SK-N-SH treated with all-trans-retinoic acid at 6 μM for 48 hours (cell line): Measurements from ENCODE around the gene CPNE2.

Experiments
- BACH2 ChIP-seq: fragments of 250-450 bp; sonication (Bioruptor Pico); IDR thresholded peaks from 2 replicates; pipeline ENCODE4 v1.9.0; 2021; ENCODE audit warnings: mild to moderate bottlenecking, borderline replicate concordance
- OSR1 ChIP-seq: fragments of 250-450 bp; sonication (Bioruptor Pico); IDR thresholded peaks from 2 replicates; pipeline ENCODE4 v1.8.0; 2022; ENCODE audit warnings: moderate library complexity, mild to moderate bottlenecking, inconsistent platforms
- PPARA ChIP-seq: fragments of 250-450 bp; sonication (Bioruptor Pico); IDR thresholded peaks from 2 replicates; pipeline ENCODE4 v1.5.0; 2020; ENCODE audit warnings: mild to moderate bottlenecking, borderline replicate concordance
- RARB ChIP-seq: fragments of 250-450 bp; sonication (Bioruptor Pico); IDR thresholded peaks from 2 replicates; pipeline ENCODE4 v1.8.0; 2021; ENCODE audit warnings: mild to moderate bottlenecking, moderate library complexity
- TCF4 ChIP-seq: fragments of 250-450 bp; sonication (Bioruptor Pico); IDR thresholded peaks from 2 replicates; pipeline ENCODE4 v1.8.0; 2021; ENCODE audit warnings: mild to moderate bottlenecking, moderate library complexity, borderline replicate concordance
- ZFP3 ChIP-seq: fragments of 250-450 bp; sonication (Bioruptor Pico); IDR thresholded peaks from 2 replicates; pipeline ENCODE4 v1.5.0; 2020; ENCODE audit warnings: mild to moderate bottlenecking, moderate library complexity
- ZNF565 ChIP-seq: fragments of 450-650 bp; formaldehyde crosslinking; conservative IDR thresholded peaks from 2 replicates; pipeline ENCODE4 v1.5.0; 2020; ENCODE audit warnings: low read depth, mild to moderate bottlenecking, moderate library complexity
- ZNF70 ChIP-seq: fragments of 450-650 bp; formaldehyde crosslinking; IDR thresholded peaks from 2 replicates; pipeline ENCODE4 v1.5.0; 2020; ENCODE audit warnings: mild to moderate bottlenecking, moderate library complexity
- ZNF8 ChIP-seq: fragments of 450-650 bp; formaldehyde crosslinking; IDR thresholded peaks from 2 replicates; pipeline ENCODE4 v1.5.0; 2020; ENCODE audit warnings: mild to moderate bottlenecking, moderate library complexity
- TF ChIP-seq, protein P1 (sequence below): fragments of 250-450 bp; sonication (Bioruptor Pico); IDR thresholded peaks from 2 replicates; pipeline ENCODE4 v1.8.0; 2020; ENCODE audit warnings: mild to moderate bottlenecking, moderate library complexity, borderline replicate concordance
- TF ChIP-seq, protein P2 (sequence below): fragments of 250-450 bp; sonication (Bioruptor Pico); IDR thresholded peaks from 2 replicates; pipeline ENCODE4 v1.5.1; 2020; ENCODE audit warnings: low read depth, mild to moderate bottlenecking, moderate library complexity
- TF ChIP-seq, protein P3 (sequence below): fragments of 250-450 bp; sonication (Bioruptor Pico); IDR thresholded peaks from 2 replicates; pipeline ENCODE4 v1.5.1; 2021; ENCODE audit warnings: mild to moderate bottlenecking, moderate library complexity

DNA sequence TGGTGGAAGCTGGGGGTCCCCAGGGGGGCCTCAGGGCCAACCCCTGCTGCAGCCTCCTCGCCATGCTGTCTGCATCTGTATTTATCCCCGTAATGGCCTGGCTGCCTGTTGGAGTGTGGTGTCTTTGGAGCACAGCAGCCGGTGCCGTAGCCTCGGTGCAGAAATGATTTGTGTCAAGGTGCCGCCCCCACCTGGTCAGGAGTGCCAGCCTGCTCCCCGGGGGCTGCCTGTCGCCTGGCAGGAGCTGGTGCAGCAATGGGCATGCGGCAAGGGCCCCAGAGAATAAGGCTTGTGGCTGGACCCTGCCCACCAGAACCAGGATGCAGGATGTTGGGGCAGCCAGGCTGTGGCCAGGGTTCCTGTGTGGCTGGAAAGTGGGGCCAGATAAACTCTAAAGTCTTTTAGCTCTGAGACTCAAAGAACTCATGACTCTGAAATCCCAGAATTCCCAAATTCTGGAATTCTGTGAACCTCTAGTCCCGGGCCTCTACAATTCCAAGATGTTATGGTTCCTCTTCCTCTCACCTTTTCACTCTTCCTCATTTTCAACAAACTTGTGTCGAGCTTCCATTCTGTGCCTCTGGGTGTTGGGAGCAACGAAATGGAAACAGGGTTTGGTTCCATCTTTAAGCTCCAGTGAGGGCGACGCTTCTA is 5.9 kb downstream of the CPNE2 start:
- TF ChIP-seq, protein P1, sequence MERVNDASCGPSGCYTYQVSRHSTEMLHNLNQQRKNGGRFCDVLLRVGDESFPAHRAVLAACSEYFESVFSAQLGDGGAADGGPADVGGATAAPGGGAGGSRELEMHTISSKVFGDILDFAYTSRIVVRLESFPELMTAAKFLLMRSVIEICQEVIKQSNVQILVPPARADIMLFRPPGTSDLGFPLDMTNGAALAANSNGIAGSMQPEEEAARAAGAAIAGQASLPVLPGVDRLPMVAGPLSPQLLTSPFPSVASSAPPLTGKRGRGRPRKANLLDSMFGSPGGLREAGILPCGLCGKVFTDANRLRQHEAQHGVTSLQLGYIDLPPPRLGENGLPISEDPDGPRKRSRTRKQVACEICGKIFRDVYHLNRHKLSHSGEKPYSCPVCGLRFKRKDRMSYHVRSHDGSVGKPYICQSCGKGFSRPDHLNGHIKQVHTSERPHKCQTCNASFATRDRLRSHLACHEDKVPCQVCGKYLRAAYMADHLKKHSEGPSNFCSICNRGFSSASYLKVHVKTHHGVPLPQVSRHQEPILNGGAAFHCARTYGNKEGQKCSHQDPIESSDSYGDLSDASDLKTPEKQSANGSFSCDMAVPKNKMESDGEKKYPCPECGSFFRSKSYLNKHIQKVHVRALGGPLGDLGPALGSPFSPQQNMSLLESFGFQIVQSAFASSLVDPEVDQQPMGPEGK (CRISPR knock-in tag): no peak
- no peak for TF ChIP-seq ZNF565
- TF ChIP-seq TCF4: no peak
- no peak for TF ChIP-seq OSR1 (CRISPR knock-in tag)
- no peak for TF ChIP-seq ZNF70 (CRISPR knock-in tag)
- TF ChIP-seq, protein P2, sequence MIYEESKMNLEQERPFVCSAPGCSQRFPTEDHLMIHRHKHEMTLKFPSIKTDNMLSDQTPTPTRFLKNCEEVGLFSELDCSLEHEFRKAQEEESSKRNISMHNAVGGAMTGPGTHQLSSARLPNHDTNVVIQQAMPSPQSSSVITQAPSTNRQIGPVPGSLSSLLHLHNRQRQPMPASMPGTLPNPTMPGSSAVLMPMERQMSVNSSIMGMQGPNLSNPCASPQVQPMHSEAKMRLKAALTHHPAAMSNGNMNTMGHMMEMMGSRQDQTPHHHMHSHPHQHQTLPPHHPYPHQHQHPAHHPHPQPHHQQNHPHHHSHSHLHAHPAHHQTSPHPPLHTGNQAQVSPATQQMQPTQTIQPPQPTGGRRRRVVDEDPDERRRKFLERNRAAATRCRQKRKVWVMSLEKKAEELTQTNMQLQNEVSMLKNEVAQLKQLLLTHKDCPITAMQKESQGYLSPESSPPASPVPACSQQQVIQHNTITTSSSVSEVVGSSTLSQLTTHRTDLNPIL: no peak
- no peak for TF ChIP-seq RARB (CRISPR knock-in tag)
- no peak for TF ChIP-seq BACH2 (CRISPR knock-in tag)
- no peak for TF ChIP-seq ZNF8
- TF ChIP-seq PPARA (CRISPR knock-in tag): no peak
- TF ChIP-seq ZFP3 (CRISPR knock-in tag): no peak
- TF ChIP-seq, protein P3, sequence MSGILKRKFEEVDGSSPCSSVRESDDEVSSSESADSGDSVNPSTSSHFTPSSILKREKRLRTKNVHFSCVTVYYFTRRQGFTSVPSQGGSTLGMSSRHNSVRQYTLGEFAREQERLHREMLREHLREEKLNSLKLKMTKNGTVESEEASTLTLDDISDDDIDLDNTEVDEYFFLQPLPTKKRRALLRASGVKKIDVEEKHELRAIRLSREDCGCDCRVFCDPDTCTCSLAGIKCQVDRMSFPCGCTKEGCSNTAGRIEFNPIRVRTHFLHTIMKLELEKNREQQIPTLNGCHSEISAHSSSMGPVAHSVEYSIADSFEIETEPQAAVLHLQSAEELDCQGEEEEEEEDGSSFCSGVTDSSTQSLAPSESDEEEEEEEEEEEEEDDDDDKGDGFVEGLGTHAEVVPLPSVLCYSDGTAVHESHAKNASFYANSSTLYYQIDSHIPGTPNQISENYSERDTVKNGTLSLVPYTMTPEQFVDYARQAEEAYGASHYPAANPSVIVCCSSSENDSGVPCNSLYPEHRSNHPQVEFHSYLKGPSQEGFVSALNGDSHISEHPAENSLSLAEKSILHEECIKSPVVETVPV (CRISPR knock-in tag): no peak
